Mesenteric fat pad (tissue), 1 donor: Measurements from ENCODE around the gene HOXC9. TPM values are rescaled to one million over a fixed set of nuclear protein-coding genes. Genes with fewer than 3 reads are reported as not detected.
A peak's percentile ranks its signal among the peaks of the same experiment; 100 is the strongest.

ENCODE experiments used
- DNase-seq: peaks from one replicate; pipeline ENCODE4 v3.0.0-alpha.2; 2020; ENCODE audit warnings: low spot score
- long read RNA-seq: library from polyadenylated mRNA; unstranded; transcript quantifications from one replicate; pipeline ENCODE4 v2.0.0, GENCODE V29; 2020
- total RNA-seq: library from RNA; stranded (reverse); fragmentation: NEBNext Ultra II Directional; extraction: Animal tissue kit (Norgen Biotek cat#: 25700); gene quantifications from one replicate; pipeline ENCODE4 v1.2.1, GENCODE V29; 2021
- donor health status: DM: yes; HTN: yes; CAD: no.

Gene HOXC9
- total RNA-seq, result 0.42 TPM
- long read RNA-seq, result 0 reads

- no peak for DNase-seq
Measured at GRCh38 chr12:54000116-54001114, at the start of gene HOXC9. TSS of gene HOXC9 (plus strand) at chr12:54000161. CDS start at chr12:54000189, 28 bp downstream.

DNA sequence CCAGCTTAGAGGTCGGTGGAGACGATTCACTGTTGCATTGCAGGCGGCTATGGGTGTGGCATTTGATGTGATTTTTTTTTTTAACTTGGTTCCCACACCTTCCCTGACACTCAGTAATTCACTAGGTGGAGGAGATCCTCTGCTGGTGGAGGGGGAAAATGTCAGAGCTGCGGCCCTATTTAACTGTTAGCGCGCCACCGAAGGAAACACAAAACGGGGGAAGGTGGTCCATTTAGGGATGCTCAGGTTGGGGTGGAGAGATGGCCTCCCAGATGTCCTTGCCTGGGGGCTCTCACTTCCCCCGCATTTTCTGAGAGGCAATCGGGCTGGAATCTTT, 49.6 kb upstream of the HOXC9 start:
- no peak for DNase-seq

DNA sequence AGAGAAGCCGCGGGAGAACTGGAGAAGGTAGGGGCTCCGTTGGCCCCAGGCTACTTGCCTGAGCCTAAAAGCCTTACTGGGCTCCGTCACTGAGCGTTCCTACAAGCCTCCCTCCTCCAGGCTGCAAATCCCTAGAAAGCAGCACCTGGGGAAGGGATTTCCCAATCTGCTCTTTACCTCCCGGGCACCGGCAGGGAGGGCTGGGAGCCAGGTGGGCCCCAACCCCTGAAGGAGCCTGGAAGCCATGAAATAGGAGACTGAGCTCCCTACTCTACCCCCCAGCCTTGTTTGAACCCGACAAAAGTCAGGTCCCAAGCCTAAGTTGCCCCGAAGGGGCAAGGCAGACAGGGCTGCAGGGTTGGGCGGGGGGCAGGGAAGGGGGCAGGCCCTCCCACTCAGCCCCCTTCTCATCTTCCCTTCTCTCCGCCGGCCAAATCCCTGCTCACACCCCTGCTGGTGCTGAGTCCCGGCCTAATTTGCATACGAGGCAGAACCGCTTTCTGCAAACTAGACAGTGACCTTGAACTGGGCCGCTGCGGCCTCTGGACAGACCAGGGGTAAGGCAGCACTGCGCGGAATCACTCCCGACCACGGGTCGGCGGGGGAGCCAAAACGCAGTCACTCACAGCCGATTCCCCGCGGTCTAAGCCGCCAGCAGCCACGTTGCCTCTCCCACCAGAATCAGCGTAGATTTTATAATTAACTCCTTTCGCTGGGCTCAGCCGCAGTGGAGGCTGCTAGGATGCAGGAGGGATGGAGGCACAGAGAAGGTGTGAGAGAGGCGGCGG, 49.0 kb upstream of the HOXC9 start:
- DNase-seq, result no peak

DNA sequence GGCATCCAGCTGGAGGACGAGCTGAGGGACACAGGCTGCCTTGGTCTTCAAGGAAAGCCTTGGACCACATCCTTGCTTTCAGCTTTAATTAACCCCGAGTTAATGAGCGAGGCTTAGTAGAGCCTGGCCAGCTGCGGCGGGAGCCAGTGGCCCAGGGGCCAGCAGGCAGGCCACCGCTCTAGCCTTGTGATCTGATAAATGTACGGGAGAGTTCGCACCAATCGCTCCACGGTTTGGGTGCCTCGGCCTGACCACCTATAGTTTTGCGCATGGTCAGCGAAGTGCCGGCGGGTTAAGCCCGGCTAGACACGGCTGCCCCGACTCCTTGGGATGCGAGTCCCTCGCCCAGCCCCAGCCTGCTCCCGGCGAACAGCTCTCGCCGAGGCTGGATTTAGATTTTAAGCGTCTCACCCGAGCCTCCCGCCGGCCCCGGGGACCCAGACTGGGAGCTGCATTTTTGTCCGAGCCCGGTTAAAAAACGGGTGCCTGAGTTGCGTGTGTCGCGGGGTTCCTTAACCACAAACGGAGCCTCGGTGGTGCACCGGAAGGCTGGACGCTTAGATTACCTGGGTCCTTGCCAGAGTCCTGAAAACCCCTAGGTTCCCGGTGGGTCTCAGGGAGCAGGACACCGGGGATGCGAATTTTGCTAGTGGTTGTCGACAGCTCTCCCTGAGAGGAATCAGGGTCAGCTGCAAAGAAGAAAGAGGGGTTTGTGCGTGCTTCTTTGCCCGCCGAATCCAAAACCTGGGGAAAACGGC, 48.2 kb upstream of the HOXC9 start:
- DNase-seq, result no peak

GRCh38 chr12:53952335-53952694, 47.6 kb upstream of the HOXC9 start:
- DNase-seq, result no peak

- DNase-seq, result no peak
Measured at GRCh38 chr12:53952871-53953734, 46.9 kb upstream of the HOXC9 start.

GRCh38 chr12:53953831-53954693, 45.9 kb upstream of the HOXC9 start:
- DNase-seq, result peak; percentile 51

DNA sequence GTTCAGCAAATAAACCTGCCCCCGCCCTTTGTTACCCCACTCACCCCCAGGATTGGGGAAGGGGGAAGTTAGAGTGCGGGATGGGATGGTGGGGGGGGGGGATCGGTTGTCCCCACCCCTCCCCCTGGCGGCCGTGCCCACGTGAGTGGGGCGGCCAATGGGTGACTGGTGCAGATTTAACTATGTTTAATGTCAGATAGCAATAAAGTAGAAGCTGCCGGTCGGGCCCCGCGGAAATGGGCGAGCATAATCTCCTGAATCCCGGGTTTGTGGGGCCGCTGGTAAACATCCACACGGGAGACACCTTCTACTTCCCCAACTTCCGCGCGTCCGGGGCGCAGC, 45.3 kb upstream of the HOXC9 start, which contains the start of gene HOXC12:
TSS of gene HOXC12 (plus strand) at position 210 of the 342 bp plus-strand sequence. CDS start at position 237, 27 bp downstream.
- no peak for DNase-seq

- DNase-seq, result no peak
Measured at GRCh38 chr12:53955036-53955775, 44.8 kb upstream of the HOXC9 start.

- no peak for DNase-seq
Measured at GRCh38 chr12:53955776-53956250, 44.1 kb upstream of the HOXC9 start.

- DNase-seq, result no peak
Measured at GRCh38 chr12:53956251-53956887, 43.6 kb upstream of the HOXC9 start.

DNA sequence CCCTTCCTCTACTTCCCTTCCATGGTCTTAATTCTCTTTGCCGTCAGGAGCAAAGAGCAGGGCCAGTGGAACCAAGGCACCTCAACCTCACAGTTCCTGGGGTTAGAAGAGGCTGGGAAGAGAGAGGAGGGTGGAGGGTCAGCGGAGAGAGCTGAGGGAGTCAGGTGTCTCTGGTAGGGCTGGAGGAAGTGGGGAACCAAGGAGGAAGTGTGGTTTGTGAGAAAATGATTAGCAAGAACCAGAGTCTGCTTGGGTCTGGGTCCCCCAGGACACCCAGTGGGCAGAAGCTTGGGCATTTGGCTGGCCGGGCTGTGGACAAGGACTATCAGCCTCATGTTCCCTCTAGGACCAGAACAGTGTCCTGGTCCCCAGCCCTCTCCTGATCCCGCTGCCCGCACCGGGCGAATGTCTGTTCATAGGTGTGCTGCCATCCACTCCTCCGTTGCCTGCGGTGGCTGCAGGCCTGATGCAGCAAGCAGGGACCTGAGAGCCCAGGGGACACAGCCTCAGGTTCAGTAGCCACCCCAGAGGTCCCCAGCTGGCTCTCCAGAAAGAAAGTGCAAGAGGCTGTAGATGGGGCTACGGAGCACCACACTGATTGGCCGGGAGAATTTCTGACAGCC, 42.9 kb upstream of the HOXC9 start:
- DNase-seq, result no peak

DNA sequence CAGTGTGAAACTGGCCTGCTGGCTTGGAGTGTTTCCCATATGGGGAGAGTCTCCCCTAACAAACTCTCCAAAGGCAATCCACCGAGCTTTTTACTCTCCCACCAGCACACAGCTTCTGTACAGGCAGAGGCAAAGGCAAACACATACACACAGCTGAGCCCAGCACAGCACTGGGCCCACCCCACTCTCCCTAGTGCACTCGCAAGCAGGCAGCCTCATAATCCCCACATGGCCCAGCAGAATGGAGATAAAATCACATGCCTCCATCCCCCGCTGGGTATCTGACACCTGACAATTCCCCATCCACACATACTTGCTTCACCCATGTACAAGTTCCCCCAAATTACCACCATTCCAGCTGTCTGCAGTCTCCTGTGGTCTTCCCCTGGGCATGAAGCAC, 41.8 kb upstream of the HOXC9 start:
- no peak for DNase-seq

- DNase-seq, result no peak
Measured at GRCh38 chr12:53959314-53959713, 40.6 kb upstream of the HOXC9 start.

- no peak for DNase-seq
Measured at GRCh38 chr12:53960187-53961024, 39.6 kb upstream of the HOXC9 start.

DNA sequence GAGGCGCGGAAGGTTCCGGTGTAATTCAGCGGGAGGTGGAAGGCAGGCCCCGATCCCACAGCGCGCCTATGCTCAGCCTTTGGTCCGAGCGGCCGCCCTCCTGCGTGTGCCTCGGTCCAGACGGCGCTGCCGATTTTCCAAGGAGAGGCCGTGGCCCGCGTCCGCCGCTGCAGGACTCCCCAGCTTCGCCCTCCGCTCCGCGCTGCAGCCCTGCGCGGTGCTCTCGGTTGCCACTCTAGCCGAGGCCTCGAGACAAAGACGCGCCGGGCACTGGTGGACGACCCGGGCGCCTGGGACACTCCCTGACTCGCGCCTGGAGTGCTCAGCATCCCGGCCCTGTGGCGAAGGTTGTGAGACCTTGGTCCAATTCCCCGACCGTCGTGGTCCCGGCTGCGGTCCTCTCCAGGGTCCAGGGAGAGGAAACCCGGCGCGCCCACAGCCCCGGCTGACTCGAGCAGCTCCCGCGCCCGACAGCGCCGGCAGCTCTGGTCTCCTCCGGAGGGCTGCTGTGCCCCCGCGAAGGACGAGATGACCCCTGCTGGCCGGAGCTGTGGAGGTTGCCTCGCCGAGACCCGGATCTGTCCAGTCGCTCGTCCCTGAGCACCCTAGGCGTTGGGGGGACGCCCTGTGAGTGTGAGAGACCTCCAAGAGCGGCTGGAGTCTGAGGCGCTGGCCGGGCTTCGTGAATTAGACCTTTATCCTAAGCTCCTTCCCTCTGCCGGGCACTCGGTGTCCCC, 38.8 kb upstream of the HOXC9 start:
- no peak for DNase-seq
